ENCODE data around the gene NUB1.

Gene NUB1

DNA sequence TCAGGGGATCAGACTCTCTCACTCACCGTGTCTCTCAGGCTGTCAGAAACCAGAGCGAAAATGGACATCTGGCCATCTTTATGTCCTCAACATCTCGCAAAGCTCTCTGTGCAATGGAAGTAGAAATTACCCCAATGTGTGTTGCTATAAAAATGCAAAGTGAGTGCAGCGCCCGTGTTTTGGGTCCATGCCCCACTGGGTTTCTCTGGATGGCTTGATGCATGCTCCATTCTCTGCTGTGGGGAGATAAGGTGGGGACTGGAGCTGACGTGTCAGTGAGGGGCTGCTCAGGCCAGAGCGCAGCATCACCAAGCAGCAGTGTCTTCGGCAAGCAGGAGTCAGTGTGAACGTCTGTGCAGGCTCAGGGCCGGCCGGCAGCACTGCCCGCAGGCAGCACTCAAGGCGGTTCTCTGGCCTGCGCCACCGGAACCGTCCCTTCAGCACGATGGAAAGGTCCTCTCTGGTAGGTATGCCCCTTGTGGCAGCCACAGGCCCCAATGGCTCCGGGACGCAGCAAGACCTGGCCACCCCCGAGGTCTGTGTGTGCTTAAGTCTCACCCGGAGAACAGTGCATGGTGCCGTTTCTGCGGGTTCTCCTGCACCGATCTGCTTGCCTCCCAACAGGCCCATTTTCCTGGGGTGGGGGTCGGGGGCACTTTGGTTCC is 38.1 kb downstream of the NUB1 start:
- no peak overlapping the region for H3K27ac ChIP-seq
- no peak for DNase-seq
- H3K9me3 ChIP-seq (ENCODE audit: severe bottlenecking), result no peaks in the 10 kb centered on the region
- no peak overlapping the region for H3K4me3 ChIP-seq (ENCODE audit: low read depth, low read length)
- no peaks in the 10 kb centered on the region for H3K36me3 ChIP-seq
- TF ChIP-seq, protein P1, sequence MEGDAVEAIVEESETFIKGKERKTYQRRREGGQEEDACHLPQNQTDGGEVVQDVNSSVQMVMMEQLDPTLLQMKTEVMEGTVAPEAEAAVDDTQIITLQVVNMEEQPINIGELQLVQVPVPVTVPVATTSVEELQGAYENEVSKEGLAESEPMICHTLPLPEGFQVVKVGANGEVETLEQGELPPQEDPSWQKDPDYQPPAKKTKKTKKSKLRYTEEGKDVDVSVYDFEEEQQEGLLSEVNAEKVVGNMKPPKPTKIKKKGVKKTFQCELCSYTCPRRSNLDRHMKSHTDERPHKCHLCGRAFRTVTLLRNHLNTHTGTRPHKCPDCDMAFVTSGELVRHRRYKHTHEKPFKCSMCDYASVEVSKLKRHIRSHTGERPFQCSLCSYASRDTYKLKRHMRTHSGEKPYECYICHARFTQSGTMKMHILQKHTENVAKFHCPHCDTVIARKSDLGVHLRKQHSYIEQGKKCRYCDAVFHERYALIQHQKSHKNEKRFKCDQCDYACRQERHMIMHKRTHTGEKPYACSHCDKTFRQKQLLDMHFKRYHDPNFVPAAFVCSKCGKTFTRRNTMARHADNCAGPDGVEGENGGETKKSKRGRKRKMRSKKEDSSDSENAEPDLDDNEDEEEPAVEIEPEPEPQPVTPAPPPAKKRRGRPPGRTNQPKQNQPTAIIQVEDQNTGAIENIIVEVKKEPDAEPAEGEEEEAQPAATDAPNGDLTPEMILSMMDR (IDR thresholded peaks at IDR 0.05; ENCODE audit: low read depth, low read length), result no peak
- H3K27me3 ChIP-seq (ENCODE audit: insufficient read depth, low read depth, severe bottlenecking), result peaks cover 16% of the 10 kb centered on the region

DNA sequence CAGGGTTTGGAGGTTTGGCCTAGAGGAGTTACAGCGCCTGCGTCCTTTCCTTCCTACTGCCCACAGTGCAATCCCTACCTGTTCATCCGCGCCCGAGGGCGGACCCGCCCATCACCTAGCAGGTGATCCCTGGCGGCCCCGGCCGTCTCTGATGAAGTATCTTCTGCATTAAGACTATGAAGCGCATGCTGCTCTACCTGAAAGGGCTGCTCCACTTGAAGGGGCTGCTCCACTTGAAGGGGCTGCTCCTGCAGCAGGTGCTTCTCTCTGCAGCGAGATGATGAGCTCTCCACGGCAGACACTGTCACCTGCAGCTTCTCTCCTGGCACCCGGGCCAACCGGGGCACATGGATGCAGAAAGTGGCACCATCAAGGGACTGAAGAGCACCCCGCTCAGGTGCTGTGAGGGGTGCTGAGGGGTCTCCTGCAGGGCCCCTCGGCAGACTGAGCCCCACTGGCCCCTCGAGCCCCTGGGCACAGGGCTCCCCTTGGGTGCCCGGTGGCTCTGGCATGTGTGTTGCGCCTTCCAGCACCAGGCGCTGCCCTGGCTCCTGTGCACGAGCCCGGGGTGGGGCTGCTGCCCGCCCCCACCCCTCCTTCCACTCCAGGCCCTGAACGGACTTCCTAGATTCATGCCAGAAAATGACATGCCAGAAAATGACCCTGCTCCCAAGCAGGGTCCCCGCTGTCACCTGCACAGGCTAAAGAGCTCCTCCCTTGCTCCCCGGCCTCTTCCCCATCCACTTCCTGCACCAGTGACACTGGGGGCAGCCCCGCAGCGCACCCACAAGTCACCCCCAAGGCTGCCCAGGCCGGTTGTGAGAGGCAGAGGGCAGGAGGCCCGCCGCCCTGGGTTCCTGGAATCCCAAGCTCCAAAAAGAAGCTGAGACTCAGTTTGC is 38.8 kb downstream of the NUB1 start:
- Histone ChIP-seq H3K9me3 (ENCODE audit: severe bottlenecking) (no peaks in the 10 kb centered on the region), H3K27ac (no peak overlapping the region), H3K27me3 (ENCODE audit: insufficient read depth, low read depth, severe bottlenecking) (peaks cover 16% of the 10 kb centered on the region), H3K4me3 (ENCODE audit: low read depth, low read length) (no peak overlapping the region), H3K36me3 (no peaks in the 10 kb centered on the region)
- peak; percentile 5 for DNase-seq
- TF ChIP-seq, protein P1 (IDR thresholded peaks at IDR 0.05; ENCODE audit: low read depth, low read length), result no peak

DNA sequence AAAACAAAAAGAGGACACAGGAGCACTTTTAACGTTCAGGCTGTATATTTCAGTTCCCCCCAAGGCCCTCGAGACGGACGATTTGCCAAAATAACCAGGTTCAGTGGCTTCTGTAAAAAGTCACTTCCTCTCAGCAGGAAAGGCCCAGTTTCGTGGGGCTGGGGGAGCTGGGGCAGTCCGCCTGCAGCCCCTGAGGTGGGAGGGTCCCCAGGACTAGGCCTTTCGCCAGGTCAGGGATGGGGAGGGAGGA is 39.4 kb downstream of the NUB1 start:
- DNase-seq, result no peak
- TF ChIP-seq, protein P1 (IDR thresholded peaks at IDR 0.05; ENCODE audit: low read depth, low read length), result no peak
- no peaks in the 10 kb centered on the region for H3K9me3 ChIP-seq (ENCODE audit: severe bottlenecking)
- no peak overlapping the region for H3K27ac ChIP-seq
- H3K4me3 ChIP-seq (ENCODE audit: low read depth, low read length), result no peak overlapping the region
- no peaks in the 10 kb centered on the region for H3K36me3 ChIP-seq
- peaks cover 16% of the 10 kb centered on the region for H3K27me3 ChIP-seq (ENCODE audit: insufficient read depth, low read depth, severe bottlenecking)

DNA sequence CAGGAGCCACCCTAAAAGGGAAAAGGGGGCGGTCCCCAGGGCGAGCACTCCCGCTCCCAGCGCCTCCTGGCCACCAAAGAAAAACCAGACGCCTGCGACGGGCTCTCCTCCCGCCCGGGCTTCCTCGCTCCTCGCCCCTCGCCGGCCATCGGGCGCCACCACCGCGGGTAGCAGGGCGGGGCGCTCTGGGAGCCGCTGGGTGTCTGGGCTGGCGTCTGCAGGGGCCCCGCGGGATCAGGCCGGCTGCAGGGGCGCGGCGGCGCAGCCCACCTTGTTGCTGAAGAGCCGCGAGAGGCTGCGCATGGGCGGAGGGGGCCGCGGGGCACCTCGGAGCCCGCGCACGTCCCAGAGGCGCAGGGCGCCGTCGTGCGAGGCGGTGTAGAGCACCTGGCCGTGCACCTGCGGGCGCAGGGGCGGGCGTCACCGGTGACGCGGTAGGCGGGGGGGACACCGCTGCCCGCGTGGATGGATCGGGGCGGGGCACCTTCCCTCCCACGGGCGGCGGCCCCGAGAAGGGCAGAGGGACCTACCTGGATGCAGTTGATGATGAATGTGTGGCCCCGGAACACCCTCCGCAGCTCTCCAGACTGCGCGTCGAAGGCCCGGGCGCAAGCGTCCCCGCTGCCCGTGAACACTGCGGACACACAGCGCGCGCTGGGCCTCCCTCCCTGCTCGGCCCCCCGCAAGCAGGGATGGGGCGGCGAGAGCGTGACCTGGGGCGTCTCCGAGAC is 39.9 kb downstream of the NUB1 start:
- Histone ChIP-seq H3K4me3 (ENCODE audit: low read depth, low read length) (peak overlapping the region; percentile 50), H3K9me3 (ENCODE audit: severe bottlenecking) (no peaks in the 10 kb centered on the region), H3K27me3 (ENCODE audit: insufficient read depth, low read depth, severe bottlenecking) (peaks cover 16% of the 10 kb centered on the region), H3K27ac (no peak overlapping the region), H3K36me3 (no peaks in the 10 kb centered on the region)
- peak; percentile 25 for DNase-seq
- TF ChIP-seq, protein P1 (IDR thresholded peaks at IDR 0.05; ENCODE audit: low read depth, low read length), result no peak

DNA sequence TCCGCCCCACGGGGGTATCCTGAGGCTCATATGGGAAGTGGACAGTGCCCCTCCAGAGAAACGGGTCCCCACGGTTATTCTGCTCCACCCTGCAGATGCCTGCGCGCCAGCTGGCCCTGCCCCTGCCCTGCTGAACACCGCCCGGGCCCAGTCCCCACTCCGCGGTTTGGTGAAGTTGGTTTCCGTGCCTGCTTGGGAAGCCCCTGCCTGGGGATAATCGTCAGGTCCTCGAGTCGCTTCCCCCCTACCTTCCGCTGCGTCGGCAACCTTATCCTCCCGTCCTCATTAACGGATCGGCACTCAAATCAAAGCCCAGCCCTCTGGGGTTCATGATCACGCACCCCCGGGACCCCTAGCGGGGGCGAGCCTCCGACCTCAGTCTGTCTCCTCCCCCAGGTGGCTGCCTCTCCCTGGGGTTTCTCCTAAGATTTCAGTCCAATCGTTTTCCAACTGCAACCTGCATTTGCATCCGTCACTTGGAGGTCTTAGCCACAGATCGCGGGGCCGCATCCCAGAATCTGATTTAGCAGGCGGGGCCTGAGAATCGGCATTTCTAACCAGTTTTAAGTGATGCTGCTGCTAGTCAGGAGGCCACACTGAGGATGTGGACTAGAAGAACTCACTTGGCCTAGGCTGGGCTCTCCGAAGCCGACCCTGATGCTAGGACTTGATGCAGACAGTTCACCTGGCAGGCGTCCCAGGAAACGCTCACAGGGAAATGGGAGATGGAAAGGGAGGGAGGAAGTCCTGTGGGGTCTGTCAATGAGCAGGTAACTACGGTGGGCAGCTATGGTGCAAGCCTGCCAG is 40.7 kb downstream of the NUB1 start:
- Histone ChIP-seq H3K9me3 (ENCODE audit: severe bottlenecking) (no peaks in the 10 kb centered on the region), H3K27ac (no peak overlapping the region), H3K4me3 (ENCODE audit: low read depth, low read length) (peak overlapping the region; percentile 50), H3K27me3 (ENCODE audit: insufficient read depth, low read depth, severe bottlenecking) (peaks cover 16% of the 10 kb centered on the region), H3K36me3 (no peaks in the 10 kb centered on the region)
- TF ChIP-seq, protein P1 (IDR thresholded peaks at IDR 0.05; ENCODE audit: low read depth, low read length), result no peak
- DNase-seq, result peak; percentile 6
